ENCODE data around the gene PPP3R1. TPM values are rescaled to one million over a fixed set of nuclear protein-coding genes. Genes with fewer than 3 reads are reported as not detected.
A peak's percentile ranks its signal among the peaks of the same experiment; 100 is the strongest.

The PPP3R1 gene
- total RNA-seq, 1 donor from 2014 or later: 56.4 TPM

GRCh38 chr2:68284896-68285295 is 32.6 kb upstream of the PPP3R1 start:
- Mint-ChIP-seq H3K27ac (ENCODE audit: unreplicated experiment) (no peak overlapping the region), H3K36me3 (ENCODE audit: low read depth) (no peaks in the 10 kb centered on the region), H3K9me3 (no peaks in the 10 kb centered on the region), H3K4me1 (no peaks in the 10 kb centered on the region), H3K4me3 (no peak overlapping the region), H3K27me3 (ENCODE audit: low read depth) (peaks cover 6% of the 10 kb centered on the region)
- DNase-seq (ENCODE audit: low read depth, low spot score): no peak
- TF ChIP-seq CTCF (conservative IDR thresholded peaks at IDR 0.05): no peak

GRCh38 chr2:68283419-68283812 is 31.1 kb upstream of the PPP3R1 start:
- Mint-ChIP-seq H3K4me1 (no peaks in the 10 kb centered on the region), H3K4me3 (no peak overlapping the region), H3K9me3 (no peaks in the 10 kb centered on the region), H3K36me3 (ENCODE audit: low read depth) (no peaks in the 10 kb centered on the region), H3K27me3 (ENCODE audit: low read depth) (peaks cover 6% of the 10 kb centered on the region), H3K27ac (ENCODE audit: unreplicated experiment) (no peak overlapping the region)
- no peak for DNase-seq (ENCODE audit: low read depth, low spot score)
- TF ChIP-seq CTCF (conservative IDR thresholded peaks at IDR 0.05): no peak

GRCh38 chr2:68282811-68283418 is 30.6 kb upstream of the PPP3R1 start:
- no peak for DNase-seq (ENCODE audit: low read depth, low spot score)
- TF ChIP-seq CTCF (conservative IDR thresholded peaks at IDR 0.05): peak; percentile 89
- H3K9me3 Mint-ChIP-seq: no peaks in the 10 kb centered on the region
- H3K27ac Mint-ChIP-seq (ENCODE audit: unreplicated experiment): no peak overlapping the region
- H3K4me1 Mint-ChIP-seq: no peaks in the 10 kb centered on the region
- no peak overlapping the region for H3K4me3 Mint-ChIP-seq
- H3K36me3 Mint-ChIP-seq (ENCODE audit: low read depth): no peaks in the 10 kb centered on the region
- peaks cover 6% of the 10 kb centered on the region for H3K27me3 Mint-ChIP-seq (ENCODE audit: low read depth)

GRCh38 chr2:68280796-68281195 is 28.5 kb upstream of the PPP3R1 start:
- no peaks in the 10 kb centered on the region for H3K4me1 Mint-ChIP-seq
- TF ChIP-seq CTCF (conservative IDR thresholded peaks at IDR 0.05): no peak
- H3K9me3 Mint-ChIP-seq: no peaks in the 10 kb centered on the region
- no peaks in the 10 kb centered on the region for H3K36me3 Mint-ChIP-seq (ENCODE audit: low read depth)
- H3K4me3 Mint-ChIP-seq: no peak overlapping the region
- H3K27me3 Mint-ChIP-seq (ENCODE audit: low read depth): peaks cover 6% of the 10 kb centered on the region
- no peak overlapping the region for H3K27ac Mint-ChIP-seq (ENCODE audit: unreplicated experiment)
- no peak for DNase-seq (ENCODE audit: low read depth, low spot score)

GRCh38 chr2:68280348-68280747 is 28.0 kb upstream of the PPP3R1 start:
- H3K4me3 Mint-ChIP-seq: no peak overlapping the region
- H3K27ac Mint-ChIP-seq (ENCODE audit: unreplicated experiment): no peak overlapping the region
- no peaks in the 10 kb centered on the region for H3K9me3 Mint-ChIP-seq
- no peak for TF ChIP-seq CTCF (conservative IDR thresholded peaks at IDR 0.05)
- peaks cover 6% of the 10 kb centered on the region for H3K27me3 Mint-ChIP-seq (ENCODE audit: low read depth)
- DNase-seq (ENCODE audit: low read depth, low spot score): no peak
- no peaks in the 10 kb centered on the region for H3K36me3 Mint-ChIP-seq (ENCODE audit: low read depth)
- no peaks in the 10 kb centered on the region for H3K4me1 Mint-ChIP-seq

Data from neural crest cell (in vitro differentiated cells).